Tibial artery (tissue), 4 donors: Measurements from ENCODE around the gene SCRN1.

ENCODE experiments used
- DNase-seq, 2 donors: peaks; one replicate each; pipeline ENCODE4 v3.0.0-alpha.2; 2019
- H3K27ac ChIP-seq, 2 donors: fragments of 200-600 bp; sonication (generic) in 1 of 2; 1 replicate in 1 of 2; 2 replicates in 1 of 2; pipeline ENCODE4 v1.5.1; 2018 to 2019; ENCODE audit warnings: mild to moderate bottlenecking in 1 of 2
- H3K27me3 ChIP-seq, 2 donors: fragments of 200-600 bp; sonication (generic) in 1 of 2; one replicate each; pipeline versions ENCODE4 v1.5.1 to v1.6.0; 2016 to 2019
- H3K36me3 ChIP-seq, 3 donors: fragments of 200-600 bp; sonication (generic) in 2 of 3; one replicate each; pipeline ENCODE4 v1.5.1; 2016 to 2019; ENCODE audit warnings: mild to moderate bottlenecking in 2 of 3
- H3K4me1 ChIP-seq, 4 donors: fragments of 200-600 bp; sonication (generic) in 2 of 4; 1 replicate in 3 of 4; 2 replicates in 1 of 4; pipeline ENCODE4 v1.5.1; 2016 to 2019
- H3K4me3 ChIP-seq, 2 donors: fragments of 200-600 bp; sonication (generic) in 1 of 2; 1 replicate in 1 of 2; 2 replicates in 1 of 2; pipeline ENCODE4 v1.5.1; 2018 to 2019; ENCODE audit warnings: mild to moderate bottlenecking in 2 of 2
- H3K9me3 ChIP-seq, 3 donors: fragments of 200-600 bp; sonication (generic) in 1 of 3; one replicate each; pipeline ENCODE4 v1.5.1; 2016 to 2019
- CTCF ChIP-seq, 2 experiments: fragments of 200-600 bp in 1 of 2; fragments of 450-650 bp in 1 of 2; IDR thresholded peaks; one replicate each; pipeline ENCODE4 v1.5.1; 2017 to 2019; ENCODE audit warnings: antibody characterized with exemption in 2 of 2, mild to moderate bottlenecking in 1 of 2, moderate library complexity in 1 of 2
- intact Hi-C: fragments of 100-400 bp; cut with DNase I; formaldehyde crosslinking; loops from one replicate; pipeline ENCODE4 v1.15.0; 2023; ENCODE audit warnings: low total_unique reads

The SCRN1 gene

GRCh38 chr7:29955799-29956486, 33.7 kb downstream of the SCRN1 start:
- no peak for TF ChIP-seq CTCF (IDR thresholded peaks at IDR 0.05)
- peaks cover 0 to 7% (median 0%) of the 10 kb centered on the region in 4 donors for H3K4me1 ChIP-seq
- no peaks in the 10 kb centered on the region for H3K27me3 ChIP-seq
- H3K4me3 ChIP-seq = no peak overlapping the region
- no peaks in the 10 kb centered on the region for H3K9me3 ChIP-seq
- no peak overlapping the region for H3K27ac ChIP-seq
- no peak for DNase-seq
- intact Hi-C loops = no loop called here
- H3K36me3 ChIP-seq = peaks cover 21 to 25% (median 23%) of the 10 kb centered on the region in 3 donors

DNA sequence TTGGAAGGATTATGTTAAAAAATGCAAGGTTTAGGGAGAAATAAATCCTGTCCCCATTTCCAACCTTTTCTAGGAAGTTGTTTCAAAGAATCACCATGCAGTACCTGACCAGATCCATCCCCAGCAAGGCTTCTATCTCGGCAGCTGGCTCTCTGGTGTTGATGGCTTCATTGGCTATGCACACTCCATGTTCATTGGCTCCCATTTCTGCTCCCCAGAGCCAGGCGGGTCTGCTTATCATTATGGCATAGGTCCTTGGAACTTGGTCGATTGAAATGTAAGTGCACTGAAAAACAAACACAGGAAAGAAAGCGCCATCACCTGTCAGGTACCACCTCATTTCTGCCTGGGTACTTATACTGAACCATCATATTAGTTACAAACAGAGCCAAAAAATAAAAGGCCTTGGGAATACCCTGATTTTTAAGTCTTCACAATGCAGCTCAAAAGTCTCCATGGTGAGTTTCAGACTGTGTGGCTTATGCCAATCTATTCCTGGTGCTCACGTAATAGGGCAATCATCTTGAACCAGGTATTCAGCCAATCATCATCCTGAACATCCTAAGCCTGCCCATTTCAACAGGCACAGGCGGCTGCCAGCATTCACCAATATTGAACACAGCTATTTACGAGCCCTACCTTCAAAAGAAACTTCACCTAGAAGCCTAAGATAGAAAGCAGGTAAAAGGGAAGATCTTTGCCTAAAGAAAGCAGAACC, 34.4 kb downstream of the SCRN1 start:
- intact Hi-C loops = no loop called here
- Histone ChIP-seq H3K27ac (no peak overlapping the region), H3K27me3 (no peaks in the 10 kb centered on the region), H3K9me3 (no peaks in the 10 kb centered on the region), H3K36me3 (peaks cover 28 to 32% (median 28%) of the 10 kb centered on the region in 3 donors), H3K4me1 (peaks cover 0 to 7% (median 0%) of the 10 kb centered on the region in 4 donors), H3K4me3 (no peak overlapping the region)
- TF ChIP-seq CTCF (IDR thresholded peaks at IDR 0.05) = no peak
- DNase-seq = no peak

- Histone ChIP-seq H3K9me3 (no peaks in the 10 kb centered on the region), H3K27ac (no peak overlapping the region), H3K4me1 (peaks cover 0 to 7% (median 0%) of the 10 kb centered on the region in 4 donors), H3K27me3 (no peaks in the 10 kb centered on the region), H3K36me3 (peaks cover 30 to 40% (median 33%) of the 10 kb centered on the region in 3 donors), H3K4me3 (no peak overlapping the region)
- intact Hi-C loops = no loop called here
- DNase-seq = no peak
- TF ChIP-seq CTCF (IDR thresholded peaks at IDR 0.05) = no peak
These were observed 35.8 kb downstream of the SCRN1 start for GRCh38 chr7:29953726-29954347.

- H3K9me3 ChIP-seq = no peaks in the 10 kb centered on the region
- H3K36me3 ChIP-seq = peaks cover 30 to 53% (median 41%) of the 10 kb centered on the region in 3 donors
- intact Hi-C loops = no loop called here
- TF ChIP-seq CTCF (IDR thresholded peaks at IDR 0.05) = no peak
- no peak for DNase-seq
- peaks cover 0 to 7% (median 0%) of the 10 kb centered on the region in 4 donors for H3K4me1 ChIP-seq
- no peak overlapping the region for H3K27ac ChIP-seq
- H3K27me3 ChIP-seq = no peaks in the 10 kb centered on the region
- H3K4me3 ChIP-seq = no peak overlapping the region
These were observed 38.4 kb downstream of the SCRN1 start for GRCh38 chr7:29951206-29951605.

DNA sequence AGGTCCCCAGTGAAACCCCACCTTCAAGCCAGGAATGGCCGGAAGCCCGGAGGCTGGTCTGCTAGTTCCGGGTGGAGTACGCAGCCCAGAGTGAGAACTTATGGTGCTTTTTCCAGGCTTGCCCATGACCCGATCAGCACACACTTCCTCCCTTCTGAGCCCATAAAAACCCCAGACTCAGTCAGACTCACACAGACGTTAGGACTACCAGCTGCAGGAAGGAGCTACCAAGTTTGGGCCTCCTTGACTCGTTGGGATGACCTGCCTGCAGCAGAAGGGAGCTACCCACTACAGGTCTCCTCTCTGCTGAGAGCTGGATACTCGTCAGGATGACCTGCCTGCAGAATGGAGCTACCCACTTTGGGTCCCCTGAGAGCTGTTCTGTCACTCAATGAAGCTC, 39.1 kb downstream of the SCRN1 start:
- DNase-seq = no peak
- Histone ChIP-seq H3K27me3 (no peaks in the 10 kb centered on the region), H3K27ac (no peak overlapping the region), H3K4me1 (peaks cover 0 to 7% (median 0%) of the 10 kb centered on the region in 4 donors), H3K9me3 (no peaks in the 10 kb centered on the region), H3K36me3 (peaks cover 30 to 54% (median 41%) of the 10 kb centered on the region in 3 donors), H3K4me3 (no peak overlapping the region)
- TF ChIP-seq CTCF (IDR thresholded peaks at IDR 0.05) = no peak
- intact Hi-C loops = no loop called here
